Measurements from ENCODE around the gene INF2.

INF2 gene

DNA sequence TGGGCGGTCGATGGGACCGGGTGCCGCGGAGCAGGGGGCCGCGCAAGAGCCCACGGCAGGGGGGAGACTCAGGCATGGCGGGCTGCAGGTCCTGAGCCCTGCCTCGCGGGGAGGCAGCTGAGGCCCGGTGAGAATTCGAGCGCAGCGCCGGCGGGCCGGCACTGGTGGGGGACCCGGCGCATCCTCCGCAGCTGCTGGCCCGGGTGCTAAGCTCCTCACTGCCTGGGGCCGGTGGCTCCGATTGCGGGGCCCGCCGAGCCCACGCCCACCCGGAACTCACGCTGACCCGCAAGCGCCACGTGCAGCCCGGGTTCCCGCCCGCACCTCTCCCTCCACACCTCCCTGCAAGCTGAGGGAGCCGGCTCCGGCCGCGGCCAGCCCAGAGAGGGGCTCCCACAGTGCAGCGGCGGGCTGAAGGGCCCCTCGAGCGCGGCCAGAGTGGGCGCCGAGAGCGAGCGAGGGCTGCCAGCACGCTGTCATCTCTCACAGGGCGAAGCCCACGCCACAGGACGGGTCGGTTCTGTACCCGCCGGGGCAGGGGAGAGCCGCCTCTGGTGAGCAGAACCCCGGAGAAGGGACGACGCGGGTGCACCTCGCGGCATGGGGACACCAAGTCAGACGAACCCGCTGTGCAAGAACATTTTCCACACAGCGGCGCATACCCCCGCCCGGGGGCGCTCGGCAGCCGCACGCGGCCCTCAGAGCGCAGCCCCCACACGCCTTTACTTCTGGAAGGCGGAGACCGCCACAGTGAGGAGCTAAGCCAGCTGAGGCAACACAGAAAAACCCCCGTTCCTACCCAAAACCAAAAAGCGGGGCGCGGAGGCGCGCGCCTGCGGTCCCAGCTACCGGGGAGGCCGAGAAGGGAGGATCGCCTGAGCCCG, 62.4 kb downstream of the INF2 start:
- DNase-seq (ENCODE audit: low read depth), result no peak

DNA sequence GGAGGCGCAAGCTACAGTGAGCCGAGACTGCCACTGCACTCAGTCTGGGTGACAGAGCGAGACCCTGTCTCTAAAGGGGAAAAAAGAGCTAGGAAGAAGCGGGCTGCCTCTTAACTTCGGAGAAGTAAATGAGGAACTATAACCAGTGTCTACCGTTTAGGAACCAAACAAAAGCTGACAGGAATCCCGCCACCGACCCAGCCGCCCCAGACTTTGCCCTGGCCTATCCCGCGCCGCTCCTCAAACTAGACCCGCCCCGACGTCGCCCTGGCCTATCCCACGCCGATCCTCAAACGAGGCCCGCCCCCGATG, 63.0 kb downstream of the INF2 start:
- DNase-seq (ENCODE audit: low read depth), result no peak

DNA sequence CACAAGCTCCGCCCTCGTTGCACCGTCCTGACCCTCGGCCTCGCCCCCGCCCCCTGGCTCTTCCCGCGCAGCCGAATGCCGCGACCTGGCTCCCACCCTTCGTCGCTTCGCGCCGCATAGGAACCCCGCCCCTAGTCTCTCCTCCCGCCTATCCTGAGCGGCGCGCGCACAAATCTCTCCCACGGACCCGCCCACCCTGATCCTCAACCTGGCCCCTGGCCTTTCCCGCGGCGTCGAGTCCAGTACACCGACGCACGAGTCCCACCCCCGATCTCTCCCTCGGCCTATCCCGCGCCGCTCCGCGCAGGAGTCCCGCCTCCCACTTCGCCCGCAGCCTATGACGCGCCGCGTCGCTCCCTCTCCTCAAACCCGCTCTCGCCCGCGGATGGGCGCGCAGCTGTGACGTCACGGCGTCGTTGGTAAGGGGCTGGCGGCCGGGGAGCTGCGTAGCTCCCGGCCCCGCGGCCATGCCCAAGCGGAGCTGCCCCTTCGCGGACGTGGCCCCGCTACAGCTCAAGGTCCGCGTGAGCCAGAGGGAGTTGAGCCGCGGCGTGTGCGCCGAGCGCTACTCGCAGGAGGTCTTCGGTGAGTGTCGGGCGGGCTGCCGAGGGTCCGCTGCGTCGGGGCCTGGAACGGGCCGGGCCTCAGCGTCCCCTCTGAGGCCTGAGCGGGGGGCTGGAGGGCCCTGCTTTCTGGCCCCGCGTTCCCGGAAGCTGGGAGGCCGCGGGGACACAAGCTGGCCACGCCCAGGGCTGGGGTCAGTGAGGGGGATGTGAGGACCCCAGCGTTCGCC, 63.5 kb downstream of the INF2 start, which contains the start of gene SIVA1:
SIVA1 (plus strand) TSS at position 413 of the 793 bp plus-strand sequence; CDS start at position 468, 55 bp downstream.
- DNase-seq (ENCODE audit: low read depth), result peak; percentile 99

DNA sequence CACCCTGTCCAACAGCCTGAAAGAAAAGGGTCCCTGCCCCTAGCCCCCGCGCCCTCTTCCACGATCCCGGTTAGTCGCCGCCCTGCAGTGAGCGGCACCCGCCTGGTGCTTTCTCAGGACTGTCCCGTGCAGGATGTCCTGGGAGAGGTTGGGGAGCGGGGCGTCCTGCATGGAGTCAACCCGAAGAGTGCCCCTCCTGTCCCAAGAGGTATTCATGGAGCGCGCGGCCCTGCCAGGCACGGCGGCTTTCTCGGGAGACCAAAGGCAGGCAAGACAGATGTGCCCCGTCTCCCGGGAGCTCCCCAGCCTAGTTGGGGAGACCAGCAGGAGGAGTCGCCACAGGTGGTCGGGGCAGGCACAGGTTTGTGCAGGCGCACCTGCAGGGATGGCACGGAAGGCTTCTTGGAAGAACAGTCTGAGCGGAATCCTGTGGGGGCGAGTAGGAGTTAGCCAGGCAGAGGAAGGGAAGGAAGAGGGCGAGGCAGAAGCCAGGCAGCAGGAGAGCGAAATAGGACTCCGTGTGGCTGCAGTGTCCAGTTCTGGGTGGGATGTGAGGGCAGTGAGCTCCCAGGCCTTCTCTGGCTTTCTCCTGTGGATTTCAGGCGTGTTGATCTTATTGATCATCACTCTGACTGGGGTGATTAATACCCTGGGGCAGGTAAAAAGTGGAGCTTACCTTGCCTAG, 64.3 kb downstream of the INF2 start:
- DNase-seq (ENCODE audit: low read depth), result no peak

DNA sequence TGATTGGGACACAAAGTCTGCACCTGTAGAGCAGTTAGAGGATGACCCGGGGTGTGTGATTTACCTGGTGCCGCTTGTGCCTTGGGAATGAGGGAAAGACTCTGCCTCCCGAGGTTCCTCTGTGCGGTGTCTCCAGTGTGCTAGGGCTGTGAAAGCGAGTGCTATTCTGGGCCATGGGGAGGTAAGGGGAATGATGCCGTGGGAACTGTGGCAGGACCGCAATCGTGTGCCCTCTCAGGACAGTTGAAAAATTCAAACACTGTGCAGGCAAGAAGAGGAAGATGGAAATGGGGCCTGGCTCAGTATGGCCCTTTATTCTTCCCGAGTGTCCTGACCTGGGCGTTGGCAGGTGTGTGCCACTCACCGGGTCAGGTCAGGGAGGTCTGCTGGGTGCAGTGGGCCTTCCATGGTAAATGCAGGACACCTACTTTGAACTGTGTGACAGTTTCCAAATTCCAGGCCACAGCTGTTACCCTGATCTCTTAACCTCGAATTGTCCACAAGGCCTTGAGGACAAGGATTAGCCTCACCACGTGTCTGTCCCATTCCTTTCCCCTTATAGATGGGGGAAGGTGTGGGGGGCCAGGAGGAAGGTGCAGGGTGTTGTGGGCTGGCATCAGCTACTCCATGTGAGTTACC, 64.9 kb downstream of the INF2 start:
- no peak for DNase-seq (ENCODE audit: low read depth)

DNA sequence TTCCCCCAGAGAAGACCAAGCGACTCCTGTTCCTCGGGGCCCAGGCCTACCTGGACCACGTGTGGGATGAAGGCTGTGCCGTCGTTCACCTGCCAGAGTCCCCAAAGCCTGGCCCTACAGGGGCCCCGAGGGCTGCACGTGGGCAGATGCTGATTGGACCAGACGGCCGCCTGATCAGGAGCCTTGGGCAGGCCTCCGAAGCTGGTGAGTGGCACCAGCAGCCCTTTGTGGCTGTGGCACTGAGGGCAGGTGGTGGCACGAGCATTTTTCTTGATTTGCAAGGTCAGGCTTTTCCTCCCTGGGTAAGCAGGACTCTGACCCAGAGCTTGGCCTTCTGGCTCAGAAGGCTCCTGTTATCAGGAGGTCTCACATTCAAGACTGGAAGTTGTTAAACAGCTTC, 66.2 kb downstream of the INF2 start:
- DNase-seq (ENCODE audit: low read depth), result no peak

DNA sequence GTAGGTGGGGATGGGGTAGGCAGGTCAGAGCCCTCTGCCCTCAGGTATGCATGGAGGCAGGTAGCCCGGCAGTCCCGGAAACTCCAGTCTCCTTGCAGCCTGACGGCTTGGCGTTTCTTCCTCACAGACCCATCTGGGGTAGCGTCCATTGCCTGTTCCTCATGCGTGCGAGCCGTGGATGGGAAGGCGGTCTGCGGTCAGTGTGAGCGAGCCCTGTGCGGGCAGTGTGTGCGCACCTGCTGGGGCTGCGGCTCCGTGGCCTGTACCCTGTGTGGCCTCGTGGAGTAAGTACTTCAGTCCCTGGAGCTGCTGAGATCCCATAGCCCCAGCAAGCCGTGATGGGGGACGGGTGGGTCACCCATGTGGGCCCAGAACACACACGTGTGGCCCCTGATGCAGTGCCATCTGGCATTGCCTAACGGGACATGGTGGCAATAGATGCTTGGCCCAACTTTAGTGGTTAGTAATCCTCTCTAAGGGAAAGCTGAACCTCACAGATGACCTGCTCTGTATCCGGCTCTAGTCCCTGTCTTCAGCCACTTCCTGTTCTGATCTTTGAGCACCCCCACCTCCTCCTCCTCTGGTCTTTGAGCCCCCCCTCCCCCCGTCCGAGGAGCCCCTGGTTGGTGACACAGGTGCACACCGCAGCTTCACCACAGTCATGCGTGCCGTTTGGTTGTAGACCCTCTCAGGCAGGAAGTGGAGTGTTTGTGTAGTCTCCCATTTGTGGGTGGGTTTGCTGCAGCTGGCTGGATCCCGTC, 67.2 kb downstream of the INF2 start:
- DNase-seq (ENCODE audit: low read depth), result no peak

DNA sequence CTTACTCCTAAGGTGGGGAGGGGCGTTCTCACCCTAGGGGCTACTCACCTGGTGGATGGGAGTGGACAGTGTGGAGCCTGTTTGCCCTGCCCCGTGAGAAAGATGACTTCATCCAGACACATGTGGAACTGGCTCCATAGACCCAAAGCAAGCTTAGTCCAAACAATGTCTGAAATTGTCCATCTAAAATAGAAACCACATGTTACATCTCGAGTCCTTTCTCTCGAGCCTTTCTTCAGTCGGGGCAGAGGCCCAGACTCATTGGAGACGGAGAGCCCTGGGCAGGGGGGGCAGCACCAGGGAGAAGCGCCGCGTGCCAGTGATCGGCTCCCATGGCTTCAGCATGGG, 67.8 kb downstream of the INF2 start:
- no peak for DNase-seq (ENCODE audit: low read depth)

DNA sequence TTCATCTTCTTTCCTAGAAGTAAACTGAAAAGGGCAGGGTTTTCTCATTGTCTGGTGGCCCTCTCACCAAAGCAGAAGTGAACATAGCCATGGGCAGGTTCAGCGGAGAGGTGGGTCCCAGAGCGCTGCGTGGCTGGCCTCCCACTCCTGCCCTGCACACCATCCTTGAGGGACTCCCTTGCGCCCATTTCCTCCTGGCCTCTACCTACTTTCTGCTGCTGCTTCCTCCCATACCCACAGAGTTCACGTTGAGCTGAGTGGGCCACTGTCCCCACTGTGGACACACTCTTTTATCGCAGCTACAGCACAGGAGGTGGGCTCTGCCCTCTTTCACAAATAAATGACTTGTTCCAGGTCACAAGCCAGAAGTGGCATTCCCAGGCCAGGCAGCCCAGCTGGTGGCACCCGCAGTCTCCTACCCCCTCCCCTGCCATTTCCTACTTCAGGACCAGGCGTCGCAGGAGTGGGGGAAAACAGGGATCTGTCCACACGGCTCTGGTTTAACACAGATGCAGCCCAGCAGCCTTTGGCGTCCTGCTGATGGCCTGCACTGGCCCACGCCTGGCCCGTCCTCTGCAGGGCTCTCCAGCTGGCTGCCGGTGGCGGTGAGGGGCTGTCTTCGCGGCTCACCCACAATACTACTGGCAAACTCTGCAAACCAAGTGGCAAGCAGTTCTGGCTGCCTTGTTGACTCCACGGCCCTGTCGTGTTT, 68.4 kb downstream of the INF2 start:
- DNase-seq (ENCODE audit: low read depth), result no peak

DNA sequence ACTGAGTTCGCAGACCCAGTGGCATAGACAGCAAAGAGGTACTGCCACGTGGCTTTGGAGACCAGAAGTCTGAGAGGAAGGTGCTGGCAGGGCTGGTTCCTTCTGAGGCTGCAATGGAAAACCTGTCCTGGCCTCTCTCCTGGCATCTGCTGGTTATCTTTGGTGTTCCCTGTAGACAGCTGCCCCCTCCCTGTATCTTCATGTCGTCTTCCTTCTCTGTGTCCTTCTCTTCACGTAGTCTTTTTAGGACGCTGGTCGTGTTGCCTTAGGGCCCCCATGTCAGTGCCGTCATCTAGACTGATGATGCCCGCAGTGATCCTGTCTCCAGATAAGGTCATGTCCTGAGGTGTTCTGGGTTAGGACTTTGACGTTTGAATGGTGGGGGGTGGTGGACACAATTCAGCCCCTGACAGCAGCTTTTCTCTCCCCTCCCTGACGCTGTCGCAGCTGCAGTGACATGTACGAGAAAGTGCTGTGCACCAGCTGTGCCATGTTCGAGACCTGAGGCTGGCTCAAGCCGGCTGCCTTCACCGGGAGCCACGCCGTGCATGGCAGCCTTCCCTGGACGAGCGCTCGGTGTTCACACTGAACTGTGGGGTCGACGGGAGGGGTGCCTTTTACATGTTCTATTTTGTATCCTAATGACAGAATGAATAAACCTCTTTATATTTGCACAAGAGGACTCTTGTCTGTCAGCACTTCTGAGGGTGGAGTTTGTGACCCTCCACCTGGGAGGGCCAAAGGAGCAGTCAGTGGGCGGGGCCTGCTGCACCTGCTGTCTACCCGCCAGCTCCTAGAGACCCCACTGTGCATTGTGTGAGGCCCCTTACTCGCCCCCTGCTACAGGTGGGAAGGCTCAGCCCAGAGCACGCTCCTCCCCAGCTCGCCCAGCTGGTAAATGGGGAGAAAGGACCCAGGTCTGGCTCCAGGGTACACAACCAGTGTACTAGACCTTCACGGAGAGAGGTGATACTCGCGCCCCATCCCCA, 69.9 kb downstream of the INF2 start:
- no peak for DNase-seq (ENCODE audit: low read depth)

DNA sequence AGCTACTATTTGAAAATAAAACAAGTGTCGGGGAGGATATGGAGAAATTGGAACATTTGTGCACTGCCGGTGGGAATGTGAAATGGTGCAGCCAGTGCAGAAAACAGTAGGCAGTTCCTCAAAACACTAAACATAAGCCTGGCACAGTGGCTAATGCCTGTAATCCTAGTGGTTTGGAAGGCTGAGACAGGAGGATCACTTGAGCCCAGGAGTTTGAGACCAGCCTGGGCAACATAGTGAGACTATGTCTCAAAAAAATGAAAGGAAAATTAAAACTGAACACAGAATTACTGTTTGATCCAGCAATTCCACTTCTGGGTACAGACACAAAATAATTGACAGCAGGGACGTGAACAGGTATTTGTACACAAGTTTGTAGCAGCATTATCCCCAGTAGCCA, 76.1 kb downstream of the INF2 start:
- DNase-seq (ENCODE audit: low read depth), result no peak

DNA sequence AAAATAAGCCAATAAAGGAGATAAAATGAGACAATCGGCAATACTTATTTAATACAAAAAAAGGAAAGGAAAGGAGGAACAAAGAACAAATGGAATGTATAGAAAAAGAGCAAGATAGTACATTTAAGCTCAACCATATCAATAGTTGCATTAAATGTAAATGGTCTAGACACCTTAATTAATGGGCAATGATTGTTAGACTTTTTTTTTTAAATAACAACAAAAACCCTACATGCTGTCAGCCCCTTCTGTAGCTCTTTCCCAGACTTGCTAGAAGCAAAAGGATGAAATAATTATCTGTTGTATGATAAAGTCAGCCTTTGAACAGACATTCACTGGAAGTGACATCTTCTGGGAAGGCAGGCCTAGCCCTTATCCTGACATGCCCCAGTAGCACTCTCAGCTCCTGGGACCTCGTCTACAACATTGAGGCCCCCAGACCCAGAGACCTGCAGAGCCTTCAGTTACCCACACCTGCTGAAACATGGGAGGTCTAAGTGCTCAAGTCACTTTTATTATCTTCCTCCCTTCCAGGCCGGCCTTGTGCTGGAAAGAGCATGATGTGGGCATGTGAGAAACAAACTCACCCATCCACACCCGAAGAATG, 76.9 kb downstream of the INF2 start:
- no peak for DNase-seq (ENCODE audit: low read depth)

DNA sequence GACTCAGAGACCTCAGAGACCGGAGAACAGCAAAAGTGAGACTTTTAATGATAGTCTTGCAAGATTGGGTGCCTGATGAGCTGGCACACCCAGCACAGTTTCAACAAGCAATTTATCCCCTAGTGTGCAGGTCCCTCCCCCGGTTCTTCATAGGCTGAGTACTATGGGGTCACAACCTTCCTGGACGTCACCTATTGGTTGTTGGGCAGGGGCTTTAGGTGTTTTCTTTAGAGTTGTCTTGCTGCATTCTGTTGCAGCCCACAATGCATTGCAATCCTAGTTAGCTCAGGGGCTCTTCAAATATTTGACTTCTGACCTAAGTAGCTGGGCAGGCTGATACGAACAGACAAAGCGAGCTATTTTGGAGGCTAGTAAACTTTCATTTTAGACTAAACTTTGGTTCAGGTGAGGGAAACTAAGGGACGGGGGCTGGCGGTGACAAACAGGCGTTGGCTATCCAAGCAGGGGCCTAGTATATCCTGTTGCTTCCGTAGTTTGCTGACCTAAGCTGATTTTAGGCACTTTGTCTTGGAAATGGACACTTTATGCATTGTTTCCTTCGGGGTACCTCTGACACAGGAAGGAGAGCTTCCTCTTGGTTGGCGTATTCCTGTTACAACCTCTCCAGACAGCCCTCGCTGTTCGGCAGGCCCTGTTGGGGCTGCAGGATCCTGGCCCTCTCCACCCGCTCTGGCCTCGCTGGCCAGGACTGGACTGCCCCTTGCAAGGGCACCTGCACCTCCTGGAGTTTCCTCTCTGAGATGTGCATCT, 77.6 kb downstream of the INF2 start:
- no peak for DNase-seq (ENCODE audit: low read depth)

DNA sequence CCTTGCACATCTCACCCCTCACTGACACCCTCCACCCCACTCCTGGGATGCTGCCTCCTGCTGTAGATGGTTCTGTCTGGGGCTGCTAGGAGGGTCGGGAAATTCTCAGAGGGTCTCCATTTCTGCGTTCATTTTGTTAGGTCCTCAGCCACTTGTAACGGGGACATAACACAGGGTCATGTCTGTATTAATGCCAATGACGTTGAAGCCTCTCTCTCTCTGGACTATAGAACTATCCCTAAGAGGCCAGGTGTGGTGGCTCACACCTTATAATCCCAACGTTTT, 78.2 kb downstream of the INF2 start:
- no peak for DNase-seq (ENCODE audit: low read depth)

DNA sequence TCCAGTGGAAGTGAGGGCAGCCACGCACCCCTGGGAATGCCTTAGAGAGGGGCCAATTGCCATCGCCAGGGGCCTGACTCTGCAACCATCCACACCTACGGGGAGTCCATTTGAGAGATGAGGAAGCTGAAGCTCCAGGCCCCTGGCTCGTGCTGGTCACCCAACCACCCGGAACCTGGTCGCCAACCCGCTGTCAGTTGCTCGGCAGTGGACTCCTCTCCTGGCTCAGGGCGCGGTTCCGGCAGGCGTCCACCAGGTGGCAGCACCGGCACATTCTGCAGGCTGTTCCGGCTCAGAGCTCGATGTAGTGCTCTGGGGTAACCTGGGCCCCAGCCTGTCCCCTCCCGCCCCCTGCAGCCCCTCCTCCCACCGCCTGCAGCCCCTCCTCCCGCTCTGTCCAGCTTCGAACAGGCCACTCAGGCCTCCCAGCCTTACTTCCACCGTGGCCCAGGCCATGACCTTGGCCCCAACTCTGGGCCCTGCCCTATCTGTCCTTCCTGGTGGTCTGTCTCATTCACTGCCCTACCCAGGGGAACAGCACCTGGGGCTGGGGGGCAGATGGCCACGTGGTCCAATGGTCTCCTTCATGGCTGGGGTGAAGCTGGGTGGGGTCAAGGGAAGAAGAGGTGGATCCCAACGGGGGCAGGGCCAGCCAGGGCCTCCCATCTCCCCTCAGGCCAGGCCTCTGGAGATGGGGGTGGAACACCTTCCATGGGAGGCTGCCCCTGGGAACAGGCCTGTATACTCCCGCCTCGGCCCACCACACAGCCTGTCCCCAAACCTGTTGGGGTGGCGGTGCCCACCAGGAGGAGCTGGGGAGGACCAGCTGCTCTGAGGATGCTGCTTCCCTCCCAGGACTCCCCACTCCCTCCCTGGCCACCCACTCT, 79.3 kb downstream of the INF2 start:
- peak; percentile 88 for DNase-seq (ENCODE audit: low read depth)

DNA sequence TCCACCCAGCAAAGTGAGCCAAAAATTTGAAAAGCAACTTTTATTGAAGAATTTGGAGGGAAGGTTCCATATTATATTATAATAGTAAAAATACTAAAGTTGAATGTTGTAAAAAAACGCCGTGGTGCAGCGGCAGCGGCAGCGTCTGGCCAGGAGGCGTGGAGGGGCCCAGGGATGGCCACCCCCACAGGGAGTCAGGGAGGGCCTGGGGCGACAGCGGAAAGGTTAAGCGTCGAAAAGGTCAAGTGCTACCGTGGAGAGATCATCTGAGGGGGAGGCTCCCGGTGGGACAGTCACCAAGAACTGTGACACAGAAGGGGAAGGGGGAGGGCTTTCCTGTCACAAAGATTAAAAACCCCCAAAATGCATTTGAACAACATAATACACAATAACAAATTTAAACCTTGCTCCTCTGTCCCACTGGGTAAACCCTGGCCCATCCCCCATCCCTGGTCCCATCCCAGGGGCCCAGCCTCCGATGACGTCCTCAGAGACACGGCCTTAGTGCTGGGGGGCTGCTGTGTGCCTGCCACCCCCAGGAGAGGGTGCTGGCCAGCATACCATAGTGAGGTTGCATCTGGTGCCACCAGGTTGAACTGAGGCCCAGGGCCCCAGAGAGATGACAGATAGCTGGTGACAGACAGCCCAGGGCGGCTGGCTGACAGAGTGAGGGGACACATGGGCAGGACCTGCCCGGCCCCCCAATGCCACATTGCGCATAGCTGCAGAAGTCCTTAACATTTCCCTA, 80.1 kb downstream of the INF2 start:
- no peak for DNase-seq (ENCODE audit: low read depth)

DNA sequence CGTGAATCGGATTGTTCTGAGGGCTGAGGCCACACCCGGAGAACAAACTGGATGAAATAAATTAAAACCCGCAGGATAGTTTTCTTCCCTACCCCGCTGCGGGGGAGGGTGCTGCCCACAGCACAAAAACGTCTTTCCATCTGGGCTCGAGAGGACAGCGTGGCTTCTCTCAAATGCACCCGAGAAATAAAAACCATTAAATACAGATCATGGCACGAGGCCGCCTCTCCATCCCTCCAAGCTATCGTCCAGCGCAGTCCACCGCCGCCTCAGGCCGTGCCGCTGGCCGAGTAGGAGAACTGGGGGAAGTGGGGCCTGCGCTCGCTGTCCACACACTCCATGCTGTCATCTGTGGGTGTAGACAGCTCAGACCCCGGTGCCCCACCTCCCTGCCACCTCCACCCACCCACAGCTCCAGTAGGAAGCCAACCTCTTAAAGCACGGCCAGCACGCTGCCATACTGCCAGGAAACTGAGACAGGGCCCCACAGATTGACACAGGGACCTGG, 80.7 kb downstream of the INF2 start:
- DNase-seq (ENCODE audit: low read depth), result no peak

Data from stimulated activated CD8-positive, alpha-beta memory T cell treated with anti-CD3 and anti-CD28 coated beads, Interleukin-4, amount 100 ng/mL, for 24 hours (primary cell).